Activated B cell treated with CpG ODN at 0.5 μM for 24 hours (primary cell): ENCODE measurements around the gene NT5C1A. TPM values are rescaled to one million over a fixed set of nuclear protein-coding genes. Genes with fewer than 3 reads are reported as not detected.

Experiments
- ATAC-seq: fragments of 200-7000 bp; cut with Tn5 transposase; one replicate; pipeline ENCODE4 v1.10.0; 2021; ENCODE audit warnings: low read depth, mild to moderate bottlenecking, moderate library complexity
- CTCF ChIA-PET: fragments of 350-600 bp; sonication (Branson Sonifier 250); formaldehyde crosslinking; loops from one replicate; lab custom pipeline; 2021; ENCODE audit warnings: antibody characterized with exemption; lab: Charles Lee
- POLR2A ChIA-PET: fragments of 350-600 bp; sonication (Branson Sonifier 250); formaldehyde crosslinking; loops from one replicate; lab custom pipeline; 2021; ENCODE audit warnings: antibody characterized with exemption; lab: Charles Lee
- DNase-seq: peaks from one replicate; pipeline ENCODE4 v3.0.0; 2022
- H3K27ac Mint-ChIP-seq: one replicate; pipeline ENCODE4 v1.8.0; 2020; ENCODE audit warnings: mixed read lengths
- H3K27me3 Mint-ChIP-seq: one replicate; pipeline ENCODE4 v1.8.0; 2021; ENCODE audit warnings: mixed read lengths
- H3K36me3 Mint-ChIP-seq: one replicate; pipeline ENCODE4 v1.8.0; 2021; ENCODE audit warnings: low read depth, mixed read lengths
- H3K4me1 Mint-ChIP-seq: one replicate; pipeline ENCODE4 v1.8.0; 2021; ENCODE audit warnings: mixed read lengths
- H3K4me3 Mint-ChIP-seq: one replicate; pipeline ENCODE4 v1.8.0; 2020; ENCODE audit warnings: mild to moderate bottlenecking, mixed read lengths
- H3K9me3 Mint-ChIP-seq: one replicate; pipeline ENCODE4 v1.8.0; 2020; ENCODE audit warnings: mixed read lengths
- CTCF ChIP-seq: fragments of 200-600 bp; IDR thresholded peaks from one replicate; pipeline ENCODE4 v1.8.0; 2022; ENCODE audit warnings: antibody characterized with exemption, mild to moderate bottlenecking
- intact Hi-C: fragments of 100-400 bp; cut with micrococcal nuclease; formaldehyde crosslinking; loops from one replicate; pipeline ENCODE4 v1.15.1; 2024
- total RNA-seq: library from RNA; stranded (reverse); gene quantifications from 2 replicates; pipeline ENCODE4 v1.2.3, GENCODE V29; 2022

The NT5C1A gene
- total RNA-seq, 1 donor from 2014 or later, result not detected

- Mint-ChIP-seq H3K27ac (no peak overlapping the region), H3K27me3 (no peaks in the 10 kb centered on the region), H3K4me1 (peaks cover 7% of the 10 kb centered on the region), H3K9me3 (no peaks in the 10 kb centered on the region), H3K4me3 (no peak overlapping the region), H3K36me3 (no peaks in the 10 kb centered on the region)
- DNase-seq (no peak), ATAC-seq (no peak)
- intact Hi-C loops, result no loop called here
- ChIA-PET POLR2A (no interaction called here), CTCF (interaction anchor here (1.3 kb wide), 1 partner anchor 56 kb away, joined by 3 read pairs; no protein-coding TSS in a partner anchor)
- TF ChIP-seq CTCF, result no peak
Measured at GRCh38 chr1:39662861-39663260, 9.0 kb downstream of the NT5C1A start.

- ChIA-PET POLR2A (no interaction called here), CTCF (interaction anchor here (2.8 kb wide), 1 partner anchor 53 kb away, joined by 23 read pairs; no protein-coding TSS in a partner anchor)
- DNase-seq, result no peak
- Mint-ChIP-seq H3K36me3 (no peaks in the 10 kb centered on the region), H3K9me3 (no peaks in the 10 kb centered on the region), H3K27ac (no peak overlapping the region), H3K27me3 (peaks cover 4% of the 10 kb centered on the region), H3K4me1 (peaks cover 4% of the 10 kb centered on the region), H3K4me3 (no peak overlapping the region)
- intact Hi-C loops, result no loop called here
- no peak for TF ChIP-seq CTCF
- ATAC-seq, result no peak
Measured at GRCh38 chr1:39659538-39659937, 12.4 kb downstream of the NT5C1A start.

GRCh38 chr1:39659110-39659509, 12.8 kb downstream of the NT5C1A start:
- DNase-seq, result no peak
- POLR2A ChIA-PET, result no interaction called here
- H3K9me3 Mint-ChIP-seq, result no peaks in the 10 kb centered on the region
- intact Hi-C loops, result no loop called here
- no peak overlapping the region for H3K27ac Mint-ChIP-seq
- H3K36me3 Mint-ChIP-seq, result no peaks in the 10 kb centered on the region
- ATAC-seq, result no peak
- peaks cover 6% of the 10 kb centered on the region for H3K27me3 Mint-ChIP-seq
- H3K4me3 Mint-ChIP-seq, result no peak overlapping the region
- H3K4me1 Mint-ChIP-seq, result peaks cover 4% of the 10 kb centered on the region
- no peak for TF ChIP-seq CTCF
- CTCF ChIA-PET, result interaction anchor here (0.8 to 2.8 kb wide), 8 partner anchors 10 to 55 kb away, joined by 3 to 23 read pairs (median 7); partner anchors contain the start of gene NT5C1A

GRCh38 chr1:39657923-39658485, 13.9 kb downstream of the NT5C1A start:
- CTCF ChIA-PET, result interaction anchor here (0.8 to 2.8 kb wide), 12 partner anchors 9 to 68 kb away, joined by 3 to 23 read pairs (median 6); partner anchors contain the start of gene NT5C1A
- peaks cover 7% of the 10 kb centered on the region for H3K4me1 Mint-ChIP-seq
- peak; percentile 19 for TF ChIP-seq CTCF
- no peaks in the 10 kb centered on the region for H3K36me3 Mint-ChIP-seq
- DNase-seq (peak; percentile 35), ATAC-seq (peak; percentile 69)
- H3K9me3 Mint-ChIP-seq, result no peaks in the 10 kb centered on the region
- peaks cover 14% of the 10 kb centered on the region for H3K27me3 Mint-ChIP-seq
- H3K27ac Mint-ChIP-seq, result no peak overlapping the region
- intact Hi-C loops, result loop anchor here (1.0 kb wide), 1 partner anchor 52 kb away; no protein-coding TSS in a partner anchor
- no peak overlapping the region for H3K4me3 Mint-ChIP-seq
- POLR2A ChIA-PET, result interaction anchor here (0.7 kb wide), 1 partner anchor 80 kb away, joined by 3 read pairs; the partner anchor contains the start of gene PPIE

GRCh38 chr1:39657402-39657801, 14.5 kb downstream of the NT5C1A start:
- POLR2A ChIA-PET, result no interaction called here
- intact Hi-C loops, result no loop called here

More at GRCh38 chr1:39657402-39657801, 14.5 kb downstream of the NT5C1A start:
- Mint-ChIP-seq H3K27me3 (peaks cover 14% of the 10 kb centered on the region), H3K4me1 (peaks cover 7% of the 10 kb centered on the region), H3K36me3 (no peaks in the 10 kb centered on the region), H3K4me3 (no peak overlapping the region), H3K27ac (no peak overlapping the region), H3K9me3 (no peaks in the 10 kb centered on the region)
- CTCF ChIA-PET, result interaction anchor here (0.8 to 2.8 kb wide), 10 partner anchors 8 to 68 kb away, joined by 3 to 23 read pairs (median 7); partner anchors contain the start of gene NT5C1A
- no peak for TF ChIP-seq CTCF
- DNase-seq (no peak), ATAC-seq (no peak)
